BLaER1 (cell line): ENCODE data around the gene VSIG10.

Experiments used
- H3K27ac ChIP-seq: shearing (Covaris generic); formaldehyde crosslinking; 2 replicates; pipeline ENCODE4 v1.8.1; 2022
- H3K27me3 ChIP-seq: shearing (Covaris generic); formaldehyde crosslinking; 2 replicates; pipeline ENCODE4 v1.8.1; 2022
- H3K36me3 ChIP-seq: shearing (Covaris generic); formaldehyde crosslinking; 2 replicates; pipeline ENCODE4 v1.8.1; 2022
- H3K4me1 ChIP-seq: shearing (Covaris generic); formaldehyde crosslinking; 2 replicates; pipeline ENCODE4 v1.8.1; 2022
- H3K4me2 ChIP-seq: shearing (Covaris generic); formaldehyde crosslinking; 2 replicates; pipeline ENCODE4 v1.8.1; 2022
- H3K4me3 ChIP-seq: shearing (Covaris generic); formaldehyde crosslinking; 2 replicates; pipeline ENCODE4 v1.8.1; 2022
- H3K9ac ChIP-seq: shearing (Covaris generic); formaldehyde crosslinking; 2 replicates; pipeline ENCODE4 v1.8.1; 2022
- H3K9me3 ChIP-seq: shearing (Covaris generic); formaldehyde crosslinking; 2 replicates; pipeline ENCODE4 v1.8.1; 2022
- H4K20me1 ChIP-seq: shearing (Covaris generic); formaldehyde crosslinking; 2 replicates; pipeline ENCODE4 v1.8.1; 2022
- Cebpa-rat ChIP-seq: shearing (Covaris generic); IDR thresholded peaks from 2 replicates; pipeline ENCODE4 v1.8.1; 2022

VSIG10 gene

GRCh38 chr12:118103601-118104382 is at the start of gene VSIG10:
Gene VSIG10 (minus strand): TSS chr12:118104011. CDS start chr12:118103671, 340 bp downstream.
- Histone ChIP-seq H3K27ac (peak within 1 kb of the TSS; percentile 87), H3K9ac (peak within 1 kb of the TSS; percentile 84), H3K4me1 (peaks cover 45% of the 10 kb centered on the region), H3K4me3 (peak within 1 kb of the TSS; percentile 89), H3K9me3 (no peaks in the 10 kb centered on the region), H3K4me2 (peak within 1 kb of the TSS; percentile 85), H3K27me3 (no peaks in the 10 kb centered on the region), H3K36me3 (no peaks in the 10 kb centered on the region), H4K20me1 (no peaks in the 10 kb centered on the region)
- TF ChIP-seq Cebpa-rat: no peak

- Histone ChIP-seq H3K9ac (no peak overlapping the region), H3K27me3 (no peaks in the 10 kb centered on the region), H3K36me3 (peaks cover 67% of the 10 kb centered on the region), H3K4me3 (no peak overlapping the region), H3K4me1 (no peaks in the 10 kb centered on the region), H4K20me1 (no peaks in the 10 kb centered on the region), H3K27ac (no peak overlapping the region), H3K4me2 (no peak overlapping the region), H3K9me3 (no peaks in the 10 kb centered on the region)
- no peak for TF ChIP-seq Cebpa-rat
Measured at GRCh38 chr12:118151755-118152154, 47.9 kb upstream of the VSIG10 start.

GRCh38 chr12:118150625-118151024 is 46.8 kb upstream of the VSIG10 start:
- no peak for TF ChIP-seq Cebpa-rat
- peaks cover 68% of the 10 kb centered on the region for H3K36me3 ChIP-seq
- no peak overlapping the region for H3K9ac ChIP-seq
- no peaks in the 10 kb centered on the region for H3K27me3 ChIP-seq
- H3K9me3 ChIP-seq: no peaks in the 10 kb centered on the region
- peaks cover 7% of the 10 kb centered on the region; the same call in 1 of the 2 replicates for H4K20me1 ChIP-seq
- no peaks in the 10 kb centered on the region for H3K4me1 ChIP-seq
- H3K27ac ChIP-seq: no peak overlapping the region
- no peak overlapping the region for H3K4me2 ChIP-seq
- no peak overlapping the region for H3K4me3 ChIP-seq

GRCh38 chr12:118148287-118148686 is 44.5 kb upstream of the VSIG10 start:
- Histone ChIP-seq H3K4me3 (no peak overlapping the region), H4K20me1 (peaks cover 29% of the 10 kb centered on the region), H3K4me1 (no peaks in the 10 kb centered on the region), H3K36me3 (peaks cover 86% of the 10 kb centered on the region), H3K9me3 (no peaks in the 10 kb centered on the region), H3K9ac (no peak overlapping the region), H3K4me2 (no peak overlapping the region), H3K27ac (no peak overlapping the region), H3K27me3 (no peaks in the 10 kb centered on the region)
- no peak for TF ChIP-seq Cebpa-rat

GRCh38 chr12:118145798-118146156 is 42.0 kb upstream of the VSIG10 start:
- H3K36me3 ChIP-seq: peaks cover 93% of the 10 kb centered on the region
- no peaks in the 10 kb centered on the region for H3K9me3 ChIP-seq
- no peak overlapping the region for H3K27ac ChIP-seq
- H3K4me2 ChIP-seq: no peak overlapping the region
- peaks cover 46% of the 10 kb centered on the region for H4K20me1 ChIP-seq
- no peak overlapping the region for H3K4me3 ChIP-seq
- no peak overlapping the region for H3K9ac ChIP-seq
- H3K27me3 ChIP-seq: no peaks in the 10 kb centered on the region
- H3K4me1 ChIP-seq: no peaks in the 10 kb centered on the region
- TF ChIP-seq Cebpa-rat: no peak

GRCh38 chr12:118145113-118145797 is 41.4 kb upstream of the VSIG10 start:
- H3K27ac ChIP-seq: no peak overlapping the region
- no peaks in the 10 kb centered on the region for H3K27me3 ChIP-seq
- no peak overlapping the region for H3K4me2 ChIP-seq
- peaks cover 93% of the 10 kb centered on the region for H3K36me3 ChIP-seq
- H3K9me3 ChIP-seq: no peaks in the 10 kb centered on the region
- H3K4me3 ChIP-seq: no peak overlapping the region
- peaks cover 46% of the 10 kb centered on the region for H4K20me1 ChIP-seq
- no peaks in the 10 kb centered on the region for H3K4me1 ChIP-seq
- no peak for TF ChIP-seq Cebpa-rat
- H3K9ac ChIP-seq: no peak overlapping the region

GRCh38 chr12:118144499-118144898 is 40.7 kb upstream of the VSIG10 start:
- Histone ChIP-seq H3K9ac (no peak overlapping the region), H3K4me3 (no peak overlapping the region), H4K20me1 (peaks cover 48% of the 10 kb centered on the region), H3K4me2 (no peak overlapping the region), H3K27ac (no peak overlapping the region), H3K27me3 (no peaks in the 10 kb centered on the region), H3K36me3 (peaks cover 99% of the 10 kb centered on the region), H3K9me3 (no peaks in the 10 kb centered on the region), H3K4me1 (no peaks in the 10 kb centered on the region)
- TF ChIP-seq Cebpa-rat: no peak

- peaks cover 83% of the 10 kb centered on the region for H3K36me3 ChIP-seq
- no peaks in the 10 kb centered on the region for H3K9me3 ChIP-seq
- no peak for TF ChIP-seq Cebpa-rat
- no peak overlapping the region for H3K4me3 ChIP-seq
- H3K4me2 ChIP-seq: no peak overlapping the region
- no peak overlapping the region for H3K27ac ChIP-seq
- H3K27me3 ChIP-seq: no peaks in the 10 kb centered on the region
- peaks cover 68% of the 10 kb centered on the region for H4K20me1 ChIP-seq
- H3K9ac ChIP-seq: no peak overlapping the region
- H3K4me1 ChIP-seq: peaks cover 19% of the 10 kb centered on the region
Measured at GRCh38 chr12:118140825-118141224, 37.0 kb upstream of the VSIG10 start.

GRCh38 chr12:118137148-118137678 is 33.4 kb upstream of the VSIG10 start:
- Histone ChIP-seq H3K27me3 (no peaks in the 10 kb centered on the region), H3K4me1 (peaks cover 48% of the 10 kb centered on the region), H3K27ac (peak overlapping the region; percentile 90), H4K20me1 (peaks cover 36% of the 10 kb centered on the region), H3K9me3 (no peaks in the 10 kb centered on the region), H3K36me3 (peaks cover 47% of the 10 kb centered on the region), H3K9ac (peak overlapping the region; percentile 91), H3K4me3 (peak overlapping the region; percentile 85), H3K4me2 (peak overlapping the region; percentile 80)
- TF ChIP-seq Cebpa-rat: no peak

- Histone ChIP-seq H3K9me3 (no peaks in the 10 kb centered on the region), H4K20me1 (peaks cover 33% of the 10 kb centered on the region), H3K27me3 (no peaks in the 10 kb centered on the region), H3K9ac (peak overlapping the region; percentile 91), H3K4me2 (peak overlapping the region; percentile 80), H3K4me3 (peak overlapping the region; percentile 85), H3K27ac (peak overlapping the region; percentile 90), H3K4me1 (peaks cover 54% of the 10 kb centered on the region), H3K36me3 (peaks cover 41% of the 10 kb centered on the region)
- no peak for TF ChIP-seq Cebpa-rat
Measured at GRCh38 chr12:118136559-118137003, 32.8 kb upstream of the VSIG10 start.
